Measurements from ENCODE around the gene TMED5. TPM values are rescaled to one million over a fixed set of nuclear protein-coding genes. Genes with fewer than 3 reads are reported as not detected.

The TMED5 gene
- total RNA-seq, 1 experiment from 2014 or later: 32.6 TPM

DNA sequence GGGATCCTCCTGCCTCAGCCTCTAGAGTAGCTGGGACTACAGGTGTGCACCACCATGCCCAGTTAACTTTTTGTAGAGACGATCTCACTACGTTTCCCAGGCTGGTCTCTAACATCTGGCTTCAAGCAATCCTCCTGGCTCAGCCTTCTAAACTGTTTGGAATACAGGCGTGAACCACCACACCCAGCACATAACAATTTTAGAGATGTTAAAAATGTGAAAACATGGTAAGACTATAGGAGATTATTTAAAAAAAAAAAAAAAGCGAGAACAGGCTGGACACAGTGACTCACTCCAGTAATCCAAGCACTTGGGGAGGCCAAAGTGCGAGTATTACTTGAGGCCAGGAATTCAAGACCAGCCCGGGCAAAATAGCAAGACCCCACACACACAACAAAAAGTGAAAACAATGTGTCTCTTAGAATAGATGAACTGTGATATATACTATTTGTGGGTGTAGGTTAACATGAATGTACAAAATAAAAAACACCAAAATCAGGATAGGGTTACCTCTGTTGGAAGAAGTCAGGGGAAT lies 19.9 kb upstream of the TMED5 start:
- Histone ChIP-seq H3K9ac (ENCODE audit: low read length) (no peak overlapping the region), H3K36me3 (ENCODE audit: control insufficient read depth in 1 of 2, insufficient read depth in 2 of 2, low read length in 2 of 2) (peaks cover 12 to 17% of the 10 kb centered on the region in 2 experiments; a peak in 1 of 4 replicates), H3K9me2 (ENCODE audit: insufficient read depth) (no peaks in the 10 kb centered on the region), H3K4me3 (replicated peaks in 1 of 2; ENCODE audit: low read depth in 1 of 2, low read length in 2 of 2) (no peak overlapping the region), H2AFZ (ENCODE audit: low read depth, low read length, poor library complexity, severe bottlenecking) (no peak overlapping the region), H3K4me2 (ENCODE audit: low read length) (no peak overlapping the region), H3K79me2 (ENCODE audit: insufficient read depth, low read length) (no peaks in the 10 kb centered on the region), H4K20me1 (ENCODE audit: insufficient read depth) (no peaks in the 10 kb centered on the region), H3K27me3 (ENCODE audit: insufficient read depth, low read length) (no peaks in the 10 kb centered on the region), H3K4me1 (ENCODE audit: control insufficient read depth in 1 of 2, insufficient read depth in 2 of 2, low read length in 2 of 2) (no peaks in the 10 kb centered on the region), H3K27ac (ENCODE audit: low read depth, low read length) (no peak overlapping the region), H3K9me3 (ENCODE audit: control insufficient read depth in 1 of 2, insufficient read depth in 1 of 2, low read depth in 1 of 2, low read length in 2 of 2) (no peaks in the 10 kb centered on the region)
- no TSS peak for BruUV-seq (replicated peaks)
- no peak for ATAC-seq
- ChIA-PET CTCF (no interaction called here), RAD21 (ENCODE audit: low non-redundant PET in 1 of 2, low total read pairs in 2 of 2, uncharacterized antibody in 2 of 2, unreplicated experiment in 2 of 2) (no interaction called here), POLR2A (no interaction called here)
- DNase-seq (ENCODE audit: low read depth, low spot score): no peak
- intact Hi-C loops (cut with micrococcal nuclease): no loop called here
- TF ChIP-seq YY1 (IDR thresholded peaks at IDR 0.05; ENCODE audit: extremely low read depth, insufficient replicate concordance, low read depth, low read length) (no peak), FOSL1 (IDR thresholded peaks at IDR 0.05; ENCODE audit: low read depth) (no peak), POLR2AphosphoS5 (IDR thresholded peaks at IDR 0.05; ENCODE audit: low read depth, low read length) (no peak), SP1 (IDR thresholded peaks at IDR 0.05; ENCODE audit: low read depth) (no peak), ELF1 (IDR thresholded peaks at IDR 0.05; ENCODE audit: borderline replicate concordance, low read depth) (no peak), RAD21 (IDR thresholded peaks at IDR 0.05; ENCODE audit: low read depth) (no peak), CEBPB (IDR thresholded peaks at IDR 0.05; ENCODE audit: low read depth) (no peak), SRF (IDR thresholded peaks at IDR 0.05; ENCODE audit: low read depth) (no peak), ZNF274 (IDR thresholded peaks at IDR 0.05; ENCODE audit: low read depth, low read length) (no peak)
- TF ChIP-seq, protein P1, sequence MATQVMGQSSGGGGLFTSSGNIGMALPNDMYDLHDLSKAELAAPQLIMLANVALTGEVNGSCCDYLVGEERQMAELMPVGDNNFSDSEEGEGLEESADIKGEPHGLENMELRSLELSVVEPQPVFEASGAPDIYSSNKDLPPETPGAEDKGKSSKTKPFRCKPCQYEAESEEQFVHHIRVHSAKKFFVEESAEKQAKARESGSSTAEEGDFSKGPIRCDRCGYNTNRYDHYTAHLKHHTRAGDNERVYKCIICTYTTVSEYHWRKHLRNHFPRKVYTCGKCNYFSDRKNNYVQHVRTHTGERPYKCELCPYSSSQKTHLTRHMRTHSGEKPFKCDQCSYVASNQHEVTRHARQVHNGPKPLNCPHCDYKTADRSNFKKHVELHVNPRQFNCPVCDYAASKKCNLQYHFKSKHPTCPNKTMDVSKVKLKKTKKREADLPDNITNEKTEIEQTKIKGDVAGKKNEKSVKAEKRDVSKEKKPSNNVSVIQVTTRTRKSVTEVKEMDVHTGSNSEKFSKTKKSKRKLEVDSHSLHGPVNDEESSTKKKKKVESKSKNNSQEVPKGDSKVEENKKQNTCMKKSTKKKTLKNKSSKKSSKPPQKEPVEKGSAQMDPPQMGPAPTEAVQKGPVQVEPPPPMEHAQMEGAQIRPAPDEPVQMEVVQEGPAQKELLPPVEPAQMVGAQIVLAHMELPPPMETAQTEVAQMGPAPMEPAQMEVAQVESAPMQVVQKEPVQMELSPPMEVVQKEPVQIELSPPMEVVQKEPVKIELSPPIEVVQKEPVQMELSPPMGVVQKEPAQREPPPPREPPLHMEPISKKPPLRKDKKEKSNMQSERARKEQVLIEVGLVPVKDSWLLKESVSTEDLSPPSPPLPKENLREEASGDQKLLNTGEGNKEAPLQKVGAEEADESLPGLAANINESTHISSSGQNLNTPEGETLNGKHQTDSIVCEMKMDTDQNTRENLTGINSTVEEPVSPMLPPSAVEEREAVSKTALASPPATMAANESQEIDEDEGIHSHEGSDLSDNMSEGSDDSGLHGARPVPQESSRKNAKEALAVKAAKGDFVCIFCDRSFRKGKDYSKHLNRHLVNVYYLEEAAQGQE (IDR thresholded peaks at IDR 0.05; ENCODE audit: low read depth): no peak
- TF ChIP-seq, protein P2, sequence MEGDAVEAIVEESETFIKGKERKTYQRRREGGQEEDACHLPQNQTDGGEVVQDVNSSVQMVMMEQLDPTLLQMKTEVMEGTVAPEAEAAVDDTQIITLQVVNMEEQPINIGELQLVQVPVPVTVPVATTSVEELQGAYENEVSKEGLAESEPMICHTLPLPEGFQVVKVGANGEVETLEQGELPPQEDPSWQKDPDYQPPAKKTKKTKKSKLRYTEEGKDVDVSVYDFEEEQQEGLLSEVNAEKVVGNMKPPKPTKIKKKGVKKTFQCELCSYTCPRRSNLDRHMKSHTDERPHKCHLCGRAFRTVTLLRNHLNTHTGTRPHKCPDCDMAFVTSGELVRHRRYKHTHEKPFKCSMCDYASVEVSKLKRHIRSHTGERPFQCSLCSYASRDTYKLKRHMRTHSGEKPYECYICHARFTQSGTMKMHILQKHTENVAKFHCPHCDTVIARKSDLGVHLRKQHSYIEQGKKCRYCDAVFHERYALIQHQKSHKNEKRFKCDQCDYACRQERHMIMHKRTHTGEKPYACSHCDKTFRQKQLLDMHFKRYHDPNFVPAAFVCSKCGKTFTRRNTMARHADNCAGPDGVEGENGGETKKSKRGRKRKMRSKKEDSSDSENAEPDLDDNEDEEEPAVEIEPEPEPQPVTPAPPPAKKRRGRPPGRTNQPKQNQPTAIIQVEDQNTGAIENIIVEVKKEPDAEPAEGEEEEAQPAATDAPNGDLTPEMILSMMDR (IDR thresholded peaks at IDR 0.05 in 2 of 3, conservative IDR thresholded peaks at IDR 0.05 in 1 of 3; ENCODE audit: borderline replicate concordance in 1 of 3, insufficient read depth in 1 of 3, low read depth in 2 of 3, low read length in 2 of 3): no peak
- TF ChIP-seq, protein P3, sequence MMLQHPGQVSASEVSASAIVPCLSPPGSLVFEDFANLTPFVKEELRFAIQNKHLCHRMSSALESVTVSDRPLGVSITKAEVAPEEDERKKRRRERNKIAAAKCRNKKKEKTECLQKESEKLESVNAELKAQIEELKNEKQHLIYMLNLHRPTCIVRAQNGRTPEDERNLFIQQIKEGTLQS (IDR thresholded peaks at IDR 0.05): no peak

Measured in HCT116 (cell line).